Lung (tissue), 12 donors: ENCODE data around the gene TRPC4. TPM values are rescaled to one million over a fixed set of nuclear protein-coding genes. Genes with fewer than 3 reads are reported as not detected.

Experiments
- ATAC-seq: fragments of 200-7000 bp; cut with Tn5 transposase; one replicate; pipeline ENCODE4 v1.9.1; 2020; ENCODE audit warnings: moderate number of reproducible peaks; ENCODE audit not compliant: insufficient read depth, low FRiP score
- DNase-seq, 3 donors: peaks; one replicate each; pipeline ENCODE4 v3.0.0-alpha.2; 2013 to 2017
- H3K27ac ChIP-seq, 2 donors: one replicate each; pipeline ENCODE4 v1.5.1; 2013; ENCODE audit warnings: mild to moderate bottlenecking in 2 of 2, moderate library complexity in 2 of 2, control low read depth in 1 of 2, inconsistent platforms in 1 of 2, low read depth in 1 of 2, low read length in 1 of 2
- H3K27me3 ChIP-seq, 3 donors: one replicate each; pipeline ENCODE4 v1.5.1; 2013; ENCODE audit warnings: low read length in 2 of 3; ENCODE audit not compliant: control insufficient read depth in 3 of 3, insufficient read depth in 3 of 3
- H3K36me3 ChIP-seq, 4 donors: one replicate each; pipeline ENCODE4 v1.5.1; 2013; ENCODE audit warnings: low read length in 4 of 4, mild to moderate bottlenecking in 1 of 4, moderate library complexity in 1 of 4; ENCODE audit not compliant: control insufficient read depth in 4 of 4, insufficient read depth in 4 of 4
- H3K4me1 ChIP-seq, 5 donors: one replicate each; pipeline ENCODE4 v1.5.1; 2013; ENCODE audit warnings: low read length in 5 of 5, mild to moderate bottlenecking in 2 of 5, moderate library complexity in 1 of 5; ENCODE audit not compliant: control insufficient read depth in 5 of 5, insufficient read depth in 5 of 5
- H3K4me3 ChIP-seq: one replicate; pipeline ENCODE4 v1.5.1; 2013; ENCODE audit warnings: mild to moderate bottlenecking, control low read depth, moderate library complexity
- H3K9ac ChIP-seq, 2 donors: one replicate each; pipeline ENCODE4 v1.5.1; 2013; ENCODE audit warnings: low read length in 2 of 2, control low read depth in 1 of 2; ENCODE audit not compliant: insufficient read depth in 1 of 2
- H3K9me3 ChIP-seq, 4 donors: one replicate each; pipeline ENCODE4 v1.5.1; 2013; ENCODE audit warnings: low read length in 3 of 4, mild to moderate bottlenecking in 1 of 4, moderate library complexity in 1 of 4; ENCODE audit not compliant: control insufficient read depth in 4 of 4, insufficient read depth in 3 of 4
- CTCF ChIP-seq: IDR thresholded peaks from 2 replicates; pipeline ENCODE4 v1.5.1; 2012; ENCODE audit warnings: mild to moderate bottlenecking; ENCODE audit errors: control extremely low read depth, extremely low read depth
- WGBS, 2 donors: extraction: QIAGEN DNeasy Blood & Tissue Kit; methylation state at CpG; one replicate each; pipeline ENCODE4 v1.1.7; 2013; 5-methylcytosine and 5-hydroxymethylcytosine counted together
- polyA plus RNA-seq, 2 donors: library from polyadenylated mRNA; stranded (reverse); fragments of 200-250 nt; gene quantifications; one replicate each; pipeline ENCODE4 v1.2.1, GENCODE V29; 2013
- total RNA-seq, 2 donors: library from RNA; depleted of rRNA in 1 of 2; stranded (reverse); fragments of >200 nt in 1 of 2; gene quantifications; one replicate each; pipeline ENCODE4 v1.2.1, GENCODE V29; 2014 to 2021
- donor health status: control.
- donor health status: control.
- donor health status: Bipolar disorder and iron deficiency.
- donor health status: healthy.
- donor health status: DM: yes; HTN: yes; CAD: no.

The TRPC4 gene
- total and polyA plus RNA-seq, 4 donors, result 0.28 to 3.1 (median 0.94) TPM

GRCh38 chr13:37914781-37915391, 45.3 kb upstream of the TRPC4 start:
- Histone ChIP-seq H3K4me1 (no peaks in the 10 kb centered on the region), H3K9me3 (peaks cover 0 to 6% (median 0%) of the 10 kb centered on the region in 4 donors), H3K36me3 (no peaks in the 10 kb centered on the region), H3K9ac (no peak overlapping the region), H3K27me3 (no peaks in the 10 kb centered on the region), H3K4me3 (no peak overlapping the region), H3K27ac (no peak overlapping the region)
- TF ChIP-seq CTCF, result no peak
- ATAC-seq, result no peak
- DNase-seq, result no peak
- WGBS, 2 donors, result 72 to 87% methylated on average over 2 of the region's 2 CpGs

DNA sequence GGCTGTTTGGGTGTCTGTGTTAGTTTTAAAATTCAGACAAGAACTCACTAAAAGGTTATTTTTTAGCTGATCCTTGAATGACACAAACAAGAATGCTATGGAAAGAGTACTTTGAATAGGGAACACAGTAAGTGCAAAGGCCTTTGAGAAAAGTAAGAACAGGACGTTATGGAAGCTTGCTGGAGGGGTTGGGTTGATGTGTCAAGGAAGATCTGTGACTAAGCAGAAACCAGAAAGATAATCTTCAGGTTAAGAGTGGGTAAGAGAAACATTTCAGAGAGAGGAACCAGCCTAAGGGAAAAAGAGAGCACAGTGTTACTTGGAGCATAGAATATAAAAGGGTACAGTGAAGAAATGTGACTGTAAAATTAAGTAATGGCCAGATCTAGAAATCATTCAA, 41.2 kb upstream of the TRPC4 start:
- WGBS, 2 donors, result 28 to 55% methylated on average over 1 of the region's 1 CpG
- no peak for ATAC-seq
- Histone ChIP-seq H3K27me3 (no peaks in the 10 kb centered on the region), H3K9ac (no peak overlapping the region), H3K27ac (no peak overlapping the region), H3K9me3 (peaks cover 0 to 6% (median 0%) of the 10 kb centered on the region in 4 donors), H3K36me3 (no peaks in the 10 kb centered on the region), H3K4me1 (no peaks in the 10 kb centered on the region), H3K4me3 (no peak overlapping the region)
- DNase-seq, result no peak
- TF ChIP-seq CTCF, result no peak

GRCh38 chr13:37906880-37907279, 37.3 kb upstream of the TRPC4 start:
- no peak for DNase-seq
- no peak for ATAC-seq
- H3K27ac ChIP-seq, result no peak overlapping the region

More at GRCh38 chr13:37906880-37907279, 37.3 kb upstream of the TRPC4 start:
- WGBS, 2 donors, result 76% methylated on average over 1 of the region's 1 CpG
- Histone ChIP-seq H3K4me3 (no peak overlapping the region), H3K27me3 (no peaks in the 10 kb centered on the region), H3K9ac (no peak overlapping the region), H3K4me1 (no peaks in the 10 kb centered on the region), H3K9me3 (no peaks in the 10 kb centered on the region), H3K36me3 (no peaks in the 10 kb centered on the region)
- no peak for TF ChIP-seq CTCF
